SU-DHL-6 (cell line): ENCODE measurements around the gene MZT2B.
"Not testable (repeated sequence)": the region's sequence is repeated elsewhere in the genome, so short reads cannot be mapped to it uniquely, and the experiment has no call there.

Source experiments
- EZH2phosphoT487 ChIP-seq: fragments of 200-600 bp; sonication (generic), shearing (Covaris generic); conservative IDR thresholded peaks from 2 replicates; pipeline ENCODE4 v1.6.1; 2018; ENCODE audit warnings: mild to moderate bottlenecking, antibody characterized with exemption, low read length, moderate library complexity, mixed read lengths
- TF ChIP-seq, protein P1 (sequence below): fragments of 200-600 bp; sonication (generic); IDR thresholded peaks from one replicate; pipeline ENCODE4 v1.5.1; 2017; ENCODE audit warnings: antibody characterized with exemption, mild to moderate bottlenecking, low read length, moderate library complexity; ENCODE audit not compliant: insufficient read depth, poor library complexity, severe bottlenecking

GRCh38 chr2:130182826-130183511 is 907 bp downstream of the MZT2B start:
- TF ChIP-seq, protein P1, sequence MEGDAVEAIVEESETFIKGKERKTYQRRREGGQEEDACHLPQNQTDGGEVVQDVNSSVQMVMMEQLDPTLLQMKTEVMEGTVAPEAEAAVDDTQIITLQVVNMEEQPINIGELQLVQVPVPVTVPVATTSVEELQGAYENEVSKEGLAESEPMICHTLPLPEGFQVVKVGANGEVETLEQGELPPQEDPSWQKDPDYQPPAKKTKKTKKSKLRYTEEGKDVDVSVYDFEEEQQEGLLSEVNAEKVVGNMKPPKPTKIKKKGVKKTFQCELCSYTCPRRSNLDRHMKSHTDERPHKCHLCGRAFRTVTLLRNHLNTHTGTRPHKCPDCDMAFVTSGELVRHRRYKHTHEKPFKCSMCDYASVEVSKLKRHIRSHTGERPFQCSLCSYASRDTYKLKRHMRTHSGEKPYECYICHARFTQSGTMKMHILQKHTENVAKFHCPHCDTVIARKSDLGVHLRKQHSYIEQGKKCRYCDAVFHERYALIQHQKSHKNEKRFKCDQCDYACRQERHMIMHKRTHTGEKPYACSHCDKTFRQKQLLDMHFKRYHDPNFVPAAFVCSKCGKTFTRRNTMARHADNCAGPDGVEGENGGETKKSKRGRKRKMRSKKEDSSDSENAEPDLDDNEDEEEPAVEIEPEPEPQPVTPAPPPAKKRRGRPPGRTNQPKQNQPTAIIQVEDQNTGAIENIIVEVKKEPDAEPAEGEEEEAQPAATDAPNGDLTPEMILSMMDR: not testable (repeated sequence)
- not testable (repeated sequence) for TF ChIP-seq EZH2phosphoT487
